ENCODE measurements around the gene ITPRIPL1.

GRCh38 chr2:96359866-96360265 lies 34.7 kb downstream of the ITPRIPL1 start:
- TF ChIP-seq, protein P1, sequence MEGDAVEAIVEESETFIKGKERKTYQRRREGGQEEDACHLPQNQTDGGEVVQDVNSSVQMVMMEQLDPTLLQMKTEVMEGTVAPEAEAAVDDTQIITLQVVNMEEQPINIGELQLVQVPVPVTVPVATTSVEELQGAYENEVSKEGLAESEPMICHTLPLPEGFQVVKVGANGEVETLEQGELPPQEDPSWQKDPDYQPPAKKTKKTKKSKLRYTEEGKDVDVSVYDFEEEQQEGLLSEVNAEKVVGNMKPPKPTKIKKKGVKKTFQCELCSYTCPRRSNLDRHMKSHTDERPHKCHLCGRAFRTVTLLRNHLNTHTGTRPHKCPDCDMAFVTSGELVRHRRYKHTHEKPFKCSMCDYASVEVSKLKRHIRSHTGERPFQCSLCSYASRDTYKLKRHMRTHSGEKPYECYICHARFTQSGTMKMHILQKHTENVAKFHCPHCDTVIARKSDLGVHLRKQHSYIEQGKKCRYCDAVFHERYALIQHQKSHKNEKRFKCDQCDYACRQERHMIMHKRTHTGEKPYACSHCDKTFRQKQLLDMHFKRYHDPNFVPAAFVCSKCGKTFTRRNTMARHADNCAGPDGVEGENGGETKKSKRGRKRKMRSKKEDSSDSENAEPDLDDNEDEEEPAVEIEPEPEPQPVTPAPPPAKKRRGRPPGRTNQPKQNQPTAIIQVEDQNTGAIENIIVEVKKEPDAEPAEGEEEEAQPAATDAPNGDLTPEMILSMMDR (IDR thresholded peaks at IDR 0.05), result no peak
- no peak for TF ChIP-seq POLR2AphosphoS5 (IDR thresholded peaks at IDR 0.05)
- TF ChIP-seq POLR2A (IDR thresholded peaks at IDR 0.05), result no peak
- no peak for TF ChIP-seq EP300 (IDR thresholded peaks at IDR 0.05)

Measured in gastroesophageal sphincter (tissue), 3 donors.